Astrocyte (in vitro differentiated cells and primary cell): ENCODE data around the gene ENTHD1. TPM values are rescaled to one million over a fixed set of nuclear protein-coding genes. Genes with fewer than 3 reads are reported as not detected.

ENCODE experiments used
- DNase-seq: peaks from one replicate; pipeline ENCODE4 v3.0.0-alpha.2; 2010; ENCODE audit warnings: low read depth
- FAIRE-seq: peaks from 2 replicates; lab custom pipeline; 2011; peaks lifted over from hg19 to GRCh38; lab: Jason Lieb, UNC
- H2AFZ ChIP-seq: 2 replicates; pipeline ENCODE4 v1.6.0; 2012; ENCODE audit warnings: low read depth, low read length, inconsistent platforms
- H3K27ac ChIP-seq: 2 replicates; pipeline ENCODE4 v1.5.1; 2011; ENCODE audit warnings: low read depth, low read length, inconsistent platforms
- H3K27me3 ChIP-seq: 2 replicates; pipeline ENCODE4 v1.6.0; 2011; ENCODE audit warnings: low read length, inconsistent platforms; ENCODE audit not compliant: insufficient read depth
- H3K36me3 ChIP-seq: 2 replicates; pipeline ENCODE4 v1.5.1; 2011; ENCODE audit warnings: low read length, inconsistent platforms; ENCODE audit not compliant: insufficient read depth
- H3K4me1 ChIP-seq: 2 replicates; pipeline ENCODE4 v1.5.1; 2011; ENCODE audit warnings: low read length, inconsistent platforms; ENCODE audit not compliant: insufficient read depth
- H3K4me2 ChIP-seq: 2 replicates; pipeline ENCODE4 v1.6.0; 2012; ENCODE audit warnings: low read length, inconsistent platforms
- H3K4me3 ChIP-seq: 2 replicates; pipeline ENCODE4 v1.5.1; 2011; ENCODE audit warnings: low read depth, mild to moderate bottlenecking, low read length, inconsistent platforms; ENCODE audit not compliant: insufficient read depth
- H3K79me2 ChIP-seq: 2 replicates; pipeline ENCODE4 v1.6.0; 2012; ENCODE audit warnings: mild to moderate bottlenecking, low read length, inconsistent platforms; ENCODE audit not compliant: insufficient read depth
- H3K9ac ChIP-seq: 2 replicates; pipeline ENCODE4 v1.6.0; 2012; ENCODE audit warnings: mild to moderate bottlenecking, low read length, inconsistent platforms
- H3K9me3 ChIP-seq: 2 replicates; pipeline ENCODE4 v1.5.1; 2012; ENCODE audit warnings: low read depth, mild to moderate bottlenecking, low read length, inconsistent platforms; ENCODE audit not compliant: insufficient read depth
- H4K20me1 ChIP-seq: 2 replicates; pipeline ENCODE4 v1.6.0; 2012; ENCODE audit warnings: low read length, inconsistent platforms; ENCODE audit not compliant: insufficient read depth
- H3K27ac Mint-ChIP-seq: one replicate; pipeline ENCODE4 v1.8.0; 2021; ENCODE audit warnings: mild to moderate bottlenecking, mixed read lengths; ENCODE audit not compliant: unreplicated experiment
- H3K27me3 Mint-ChIP-seq: one replicate; pipeline ENCODE4 v1.8.0; 2021; ENCODE audit warnings: low read depth, mixed read lengths; ENCODE audit not compliant: unreplicated experiment
- H3K36me3 Mint-ChIP-seq: one replicate; pipeline ENCODE4 v1.8.0; 2021; ENCODE audit warnings: low read depth, mixed read lengths; ENCODE audit not compliant: unreplicated experiment
- H3K4me1 Mint-ChIP-seq: one replicate; pipeline ENCODE4 v1.8.0; 2021; ENCODE audit warnings: low read depth, mixed read lengths; ENCODE audit not compliant: unreplicated experiment
- H3K4me3 Mint-ChIP-seq: one replicate; pipeline ENCODE4 v1.8.0; 2021; ENCODE audit warnings: mild to moderate bottlenecking, moderate library complexity, mixed read lengths; ENCODE audit not compliant: unreplicated experiment
- H3K9me3 Mint-ChIP-seq: one replicate; pipeline ENCODE4 v1.8.0; 2021; ENCODE audit warnings: mild to moderate bottlenecking, mixed read lengths; ENCODE audit not compliant: unreplicated experiment
- CTCF ChIP-seq: IDR thresholded peaks from 2 replicates; pipeline ENCODE4 v1.5.1; 2011; ENCODE audit warnings: low read depth, mild to moderate bottlenecking, inconsistent platforms, low read length, moderate library complexity; ENCODE audit not compliant: insufficient read depth
- EZH2 ChIP-seq: IDR thresholded peaks from 2 replicates; pipeline ENCODE4 v1.6.1; 2012; ENCODE audit warnings: mild to moderate bottlenecking, low read length, inconsistent platforms; ENCODE audit not compliant: insufficient read depth
- total RNA-seq: library from RNA; stranded (reverse); gene quantifications from 2 replicates; pipeline ENCODE4 v1.2.1, GENCODE V29; 2021

The ENTHD1 gene
- total RNA-seq, 1 donor from 2014 or later = not detected

DNA sequence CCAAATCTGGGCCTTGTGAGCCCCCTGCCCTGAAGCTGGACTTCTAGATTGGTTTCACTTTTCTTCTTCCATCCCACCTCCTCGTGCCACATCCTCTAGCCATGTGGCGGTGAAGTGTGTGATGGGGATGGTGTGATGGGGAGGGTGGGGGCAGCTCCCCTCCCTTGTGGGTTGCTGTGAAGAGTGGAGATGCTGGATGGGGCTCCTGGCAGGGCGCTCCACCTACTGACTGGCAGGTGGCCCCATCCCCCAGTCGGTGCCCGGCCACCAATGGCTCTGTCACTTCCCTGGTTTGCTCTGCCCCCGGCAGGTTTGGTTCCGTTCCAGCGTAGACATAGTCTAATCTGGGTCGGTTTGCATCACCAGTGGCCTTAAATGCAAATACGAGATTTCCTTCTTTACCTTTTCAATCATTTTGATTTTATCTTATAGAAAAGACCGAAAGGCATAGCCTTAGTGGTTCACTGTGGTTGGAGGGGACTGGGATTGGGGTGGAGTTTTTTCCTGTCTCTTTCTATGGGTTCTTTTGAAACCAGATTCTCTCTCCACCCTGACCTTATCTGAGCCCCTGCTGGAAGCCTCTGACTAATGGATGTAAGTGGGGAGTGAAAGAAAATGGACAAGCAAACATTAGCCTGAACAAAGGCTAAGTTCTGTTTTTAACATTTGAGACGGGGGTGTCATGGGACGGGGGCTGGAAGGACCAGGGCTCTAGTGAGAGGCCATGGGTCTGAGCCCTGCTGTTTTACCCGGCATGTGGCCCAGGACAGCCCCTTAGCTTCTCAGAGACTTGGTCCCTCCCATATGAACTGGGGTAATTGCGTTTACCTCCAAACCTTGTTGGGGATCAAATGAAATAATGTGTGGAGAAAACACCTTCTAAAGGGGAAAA lies 173.8 kb downstream of the ENTHD1 start:
- Histone ChIP-seq H3K4me1 (no peaks in the 10 kb centered on the region), H3K27me3 (peaks cover 22% of the 10 kb centered on the region), H3K9me3 (no peaks in the 10 kb centered on the region), H3K4me2 (no peak overlapping the region), H4K20me1 (no peaks in the 10 kb centered on the region), H3K27ac (no peak overlapping the region), H3K9ac (no peak overlapping the region), H2AFZ (no peak overlapping the region), H3K4me3 (no peak overlapping the region), H3K79me2 (no peaks in the 10 kb centered on the region), H3K36me3 (no peaks in the 10 kb centered on the region)
- peaks cover 33% of the 10 kb centered on the region for H3K27me3 Mint-ChIP-seq
- no peaks in the 10 kb centered on the region for H3K36me3 Mint-ChIP-seq
- FAIRE-seq (no peak), DNase-seq (no peak)
- no peak for TF ChIP-seq CTCF
- no peak for TF ChIP-seq EZH2
- no peaks in the 10 kb centered on the region for H3K9me3 Mint-ChIP-seq
- H3K4me1 Mint-ChIP-seq = peaks cover 3% of the 10 kb centered on the region
- H3K4me3 Mint-ChIP-seq = no peak overlapping the region
- H3K27ac Mint-ChIP-seq = no peak overlapping the region

- no peaks in the 10 kb centered on the region for H3K79me2 ChIP-seq
- no peak for FAIRE-seq
- TF ChIP-seq EZH2 = no peak
- no peak for TF ChIP-seq CTCF
- no peaks in the 10 kb centered on the region for H3K36me3 ChIP-seq
- Mint-ChIP-seq H3K36me3 (no peaks in the 10 kb centered on the region), H3K27me3 (peaks cover 38% of the 10 kb centered on the region), H3K4me1 (peaks cover 3% of the 10 kb centered on the region), H3K9me3 (no peaks in the 10 kb centered on the region), H3K27ac (no peak overlapping the region), H3K4me3 (no peak overlapping the region)
- no peak for DNase-seq
- no peaks in the 10 kb centered on the region for H3K4me1 ChIP-seq
- no peak overlapping the region for H2AFZ ChIP-seq
- peaks cover 22% of the 10 kb centered on the region for H3K27me3 ChIP-seq
- no peaks in the 10 kb centered on the region for H3K9me3 ChIP-seq
- no peaks in the 10 kb centered on the region for H4K20me1 ChIP-seq
- H3K27ac ChIP-seq = no peak overlapping the region
- H3K4me2 ChIP-seq = no peak overlapping the region
- H3K9ac ChIP-seq = no peak overlapping the region
- no peak overlapping the region for H3K4me3 ChIP-seq
These were observed 174.6 kb downstream of the ENTHD1 start for GRCh38 chr22:39718921-39719475.

DNA sequence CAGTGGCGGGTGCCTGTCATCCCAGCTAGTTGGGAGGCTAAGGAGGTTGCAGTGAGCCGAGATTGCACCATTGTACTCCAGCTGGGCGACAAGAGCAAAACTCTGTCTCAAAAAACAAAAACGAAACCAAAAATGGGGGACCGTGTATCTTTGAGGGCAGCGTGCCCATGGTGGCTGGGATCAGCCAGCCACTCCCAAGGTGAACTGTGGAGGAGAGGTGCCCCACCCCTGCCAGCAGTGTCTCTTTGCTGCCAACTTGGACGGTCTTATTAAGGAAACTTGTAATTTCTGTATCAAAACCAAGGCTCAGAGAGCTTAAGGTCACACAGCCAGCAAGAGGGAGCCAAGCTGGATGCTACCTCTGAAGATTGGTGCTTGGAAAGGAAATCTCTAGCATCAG lies 175.4 kb downstream of the ENTHD1 start:
- Mint-ChIP-seq H3K4me3 (no peak overlapping the region), H3K36me3 (no peaks in the 10 kb centered on the region), H3K27ac (no peak overlapping the region), H3K4me1 (peaks cover 3% of the 10 kb centered on the region), H3K27me3 (peaks cover 42% of the 10 kb centered on the region), H3K9me3 (no peaks in the 10 kb centered on the region)
- Histone ChIP-seq H4K20me1 (no peaks in the 10 kb centered on the region), H3K4me2 (no peak overlapping the region), H3K27ac (no peak overlapping the region), H3K4me3 (no peak overlapping the region), H3K9me3 (no peaks in the 10 kb centered on the region), H3K79me2 (no peaks in the 10 kb centered on the region), H3K36me3 (no peaks in the 10 kb centered on the region), H2AFZ (no peak overlapping the region), H3K4me1 (no peaks in the 10 kb centered on the region), H3K9ac (no peak overlapping the region), H3K27me3 (peaks cover 24% of the 10 kb centered on the region)
- FAIRE-seq (no peak), DNase-seq (no peak)
- TF ChIP-seq CTCF (no peak), EZH2 (no peak)
